ENCODE results near the gene GLCE. TPM values are rescaled to one million over a fixed set of nuclear protein-coding genes. Genes with fewer than 3 reads are reported as not detected.

Gene GLCE
- total and polyA plus RNA-seq, 5 donors = 4.8 to 10.2 (median 8.8) TPM

DNA sequence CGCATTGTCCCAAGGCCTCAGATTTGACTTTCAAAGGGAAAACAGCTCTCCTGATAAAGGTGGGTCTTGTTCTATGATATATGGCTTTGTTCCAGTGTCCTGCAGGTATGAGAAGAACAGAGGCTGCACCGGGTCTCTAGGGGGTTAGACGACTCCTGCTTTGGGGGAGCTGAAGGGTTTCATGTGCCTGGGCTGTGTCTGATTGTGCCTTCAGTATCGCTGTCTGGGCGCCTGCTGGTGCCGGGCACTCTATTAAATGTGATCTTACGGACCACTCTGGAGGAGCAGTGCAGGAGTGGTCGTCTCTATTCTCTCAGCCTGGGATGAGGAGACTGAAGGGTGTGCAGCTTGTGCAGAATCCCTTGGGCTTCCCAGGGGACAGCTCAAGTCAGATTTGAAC, 154.3 kb downstream of the GLCE start:
- Histone ChIP-seq H3K4me1 (ENCODE audit: control insufficient read depth, insufficient read depth, low read length) (no peaks in the 10 kb centered on the region), H3K9me3 (ENCODE audit: control insufficient read depth, low read length) (no peaks in the 10 kb centered on the region), H3K27ac (ENCODE audit: low read length) (no peak overlapping the region), H3K4me3 (ENCODE audit: low read length) (no peak overlapping the region), H3K27me3 (ENCODE audit: control insufficient read depth, insufficient read depth) (no peaks in the 10 kb centered on the region)
- WGBS = 92% methylated on average over 8 of the region's 8 CpGs
- intact Hi-C loops (cut with DNase I) = no loop called here
- DNase-seq = no peak
- ATAC-seq = no peak

DNA sequence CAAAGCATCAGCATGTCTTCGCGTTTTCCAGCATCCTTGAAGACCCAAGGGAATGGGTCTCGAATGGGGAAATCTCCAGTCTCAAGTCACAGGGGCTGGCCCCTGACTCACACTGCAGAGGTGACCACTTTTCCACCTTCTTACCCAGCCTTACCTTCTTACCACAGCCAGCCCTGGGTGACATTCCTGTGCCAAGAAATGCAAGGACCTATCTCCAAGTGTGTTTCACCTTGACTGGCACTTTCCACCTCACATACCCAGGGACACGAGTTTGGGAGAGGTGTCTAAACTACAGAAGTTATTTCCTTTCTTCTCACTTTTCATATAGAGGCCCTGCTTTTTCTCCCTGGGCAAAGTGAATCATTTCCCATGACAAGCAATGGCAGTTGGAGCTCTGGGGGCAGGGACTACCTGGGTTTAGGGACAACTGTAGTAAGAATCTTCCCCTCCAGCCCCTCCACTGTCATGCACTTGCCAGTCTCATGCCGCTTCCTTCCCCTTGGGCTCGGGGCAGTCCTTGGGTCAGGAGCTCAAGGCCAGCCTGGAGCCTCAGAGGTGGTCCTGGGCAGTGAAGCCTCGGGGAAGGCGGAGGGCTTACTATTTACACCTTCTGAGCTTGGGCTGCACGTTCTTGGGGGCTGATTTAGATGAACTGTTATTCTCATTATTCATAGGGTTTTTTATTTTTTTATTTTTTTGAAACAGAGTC, 155.1 kb downstream of the GLCE start:
- no peak overlapping the region for H3K27ac ChIP-seq (ENCODE audit: low read length)

DNA sequence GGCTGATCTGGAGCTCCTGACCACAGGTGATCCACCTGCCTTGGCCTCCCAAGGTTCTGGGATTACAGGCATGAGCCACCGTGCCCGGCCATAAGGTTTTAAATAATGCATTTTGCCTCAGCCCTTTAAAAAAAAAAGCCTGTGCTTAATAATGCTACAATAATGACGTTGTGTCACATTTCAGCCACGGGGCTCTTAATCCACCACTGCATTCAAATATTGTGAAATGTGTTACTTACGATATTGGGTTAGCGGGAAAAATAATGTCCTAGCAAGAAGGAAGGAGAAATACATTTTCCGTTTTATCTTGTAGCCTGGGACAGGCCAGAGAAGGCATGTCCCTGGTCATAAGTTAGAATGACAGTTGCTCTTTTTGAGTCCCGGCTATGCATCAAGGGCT, 155.9 kb downstream of the GLCE start:
- Histone ChIP-seq H3K4me1 (ENCODE audit: control insufficient read depth, insufficient read depth, low read length) (no peaks in the 10 kb centered on the region), H3K27ac (ENCODE audit: low read length) (no peak overlapping the region), H3K4me3 (ENCODE audit: low read length) (no peak overlapping the region), H3K27me3 (ENCODE audit: control insufficient read depth, insufficient read depth) (no peaks in the 10 kb centered on the region), H3K9me3 (ENCODE audit: control insufficient read depth, low read length) (no peaks in the 10 kb centered on the region)
- intact Hi-C loops (cut with DNase I) = no loop called here
- WGBS = 87% methylated on average over 8 of the region's 8 CpGs
- DNase-seq (no peak), ATAC-seq (no peak)

More for the DNA sequence above, 155.1 kb downstream of the GLCE start:
- DNase-seq (no peak), ATAC-seq (no peak)
- intact Hi-C loops (cut with DNase I) = no loop called here
- H3K4me1 ChIP-seq (ENCODE audit: control insufficient read depth, insufficient read depth, low read length) = no peaks in the 10 kb centered on the region
- no peaks in the 10 kb centered on the region for H3K9me3 ChIP-seq (ENCODE audit: control insufficient read depth, low read length)
- H3K4me3 ChIP-seq (ENCODE audit: low read length) = no peak overlapping the region
- no peaks in the 10 kb centered on the region for H3K27me3 ChIP-seq (ENCODE audit: control insufficient read depth, insufficient read depth)
- 81% methylated on average over 9 of the region's 9 CpGs for WGBS

DNA sequence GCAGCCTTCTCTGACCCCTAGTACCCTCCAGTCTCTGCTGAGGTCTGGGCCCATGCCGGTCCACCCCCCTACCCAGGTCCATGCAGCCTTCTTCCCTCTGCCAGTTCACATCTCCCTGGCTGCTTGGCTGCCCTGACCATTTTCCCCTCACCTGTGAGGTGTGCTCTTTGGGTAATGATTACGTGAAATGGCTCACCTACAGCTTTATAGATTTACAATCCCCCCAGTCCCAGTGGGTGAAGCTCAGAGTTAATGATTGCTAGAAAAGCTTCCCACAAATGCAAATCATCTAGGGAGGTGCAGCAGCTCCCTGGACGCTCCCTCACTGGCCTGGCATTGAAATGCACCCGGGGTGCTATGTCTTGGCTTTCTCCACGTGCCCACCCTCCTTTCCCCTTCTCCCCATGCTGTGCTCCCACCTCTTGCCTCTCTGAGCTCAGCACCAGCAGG, 157.0 kb downstream of the GLCE start:
- no peak overlapping the region for H3K27ac ChIP-seq (ENCODE audit: low read length)

DNA sequence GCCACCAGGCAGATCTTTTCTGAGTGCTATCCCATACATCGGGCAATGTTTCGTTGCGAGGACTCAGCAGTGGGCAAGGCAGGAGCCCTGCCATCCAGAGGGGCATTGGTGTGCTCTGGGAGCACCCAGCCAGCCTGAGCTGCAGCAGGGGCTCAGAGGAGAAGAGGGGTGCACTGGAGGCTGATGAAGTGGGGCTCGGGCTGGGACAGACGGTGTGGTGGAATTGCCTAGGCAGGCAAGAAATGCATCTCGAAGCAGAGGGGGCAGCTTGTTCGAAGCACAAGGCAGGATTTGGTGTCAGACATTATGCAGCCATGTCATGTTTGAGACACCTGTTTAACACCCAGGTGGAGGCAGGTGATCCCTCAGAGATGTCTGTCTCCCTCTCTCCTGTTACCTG, 157.6 kb downstream of the GLCE start:
- ATAC-seq (no peak), DNase-seq (no peak)
- H3K9me3 ChIP-seq (ENCODE audit: control insufficient read depth, low read length) = no peaks in the 10 kb centered on the region
- H3K27ac ChIP-seq (ENCODE audit: low read length) = no peak overlapping the region
- no peaks in the 10 kb centered on the region for H3K4me1 ChIP-seq (ENCODE audit: control insufficient read depth, insufficient read depth, low read length)
- WGBS = 97% methylated on average over 7 of the region's 7 CpGs
- no peak overlapping the region for H3K4me3 ChIP-seq (ENCODE audit: low read length)
- H3K27me3 ChIP-seq (ENCODE audit: control insufficient read depth, insufficient read depth) = no peaks in the 10 kb centered on the region
- intact Hi-C loops (cut with DNase I) = no loop called here

More for the DNA sequence above, 157.0 kb downstream of the GLCE start:
- intact Hi-C loops (cut with DNase I) = no loop called here
- Histone ChIP-seq H3K4me1 (ENCODE audit: control insufficient read depth, insufficient read depth, low read length) (no peaks in the 10 kb centered on the region), H3K4me3 (ENCODE audit: low read length) (no peak overlapping the region), H3K9me3 (ENCODE audit: control insufficient read depth, low read length) (no peaks in the 10 kb centered on the region), H3K27me3 (ENCODE audit: control insufficient read depth, insufficient read depth) (no peaks in the 10 kb centered on the region)
- DNase-seq (no peak), ATAC-seq (peak in 1 of 2 donors; percentile 10)
- WGBS = 67% methylated on average over 5 of the region's 5 CpGs

DNA sequence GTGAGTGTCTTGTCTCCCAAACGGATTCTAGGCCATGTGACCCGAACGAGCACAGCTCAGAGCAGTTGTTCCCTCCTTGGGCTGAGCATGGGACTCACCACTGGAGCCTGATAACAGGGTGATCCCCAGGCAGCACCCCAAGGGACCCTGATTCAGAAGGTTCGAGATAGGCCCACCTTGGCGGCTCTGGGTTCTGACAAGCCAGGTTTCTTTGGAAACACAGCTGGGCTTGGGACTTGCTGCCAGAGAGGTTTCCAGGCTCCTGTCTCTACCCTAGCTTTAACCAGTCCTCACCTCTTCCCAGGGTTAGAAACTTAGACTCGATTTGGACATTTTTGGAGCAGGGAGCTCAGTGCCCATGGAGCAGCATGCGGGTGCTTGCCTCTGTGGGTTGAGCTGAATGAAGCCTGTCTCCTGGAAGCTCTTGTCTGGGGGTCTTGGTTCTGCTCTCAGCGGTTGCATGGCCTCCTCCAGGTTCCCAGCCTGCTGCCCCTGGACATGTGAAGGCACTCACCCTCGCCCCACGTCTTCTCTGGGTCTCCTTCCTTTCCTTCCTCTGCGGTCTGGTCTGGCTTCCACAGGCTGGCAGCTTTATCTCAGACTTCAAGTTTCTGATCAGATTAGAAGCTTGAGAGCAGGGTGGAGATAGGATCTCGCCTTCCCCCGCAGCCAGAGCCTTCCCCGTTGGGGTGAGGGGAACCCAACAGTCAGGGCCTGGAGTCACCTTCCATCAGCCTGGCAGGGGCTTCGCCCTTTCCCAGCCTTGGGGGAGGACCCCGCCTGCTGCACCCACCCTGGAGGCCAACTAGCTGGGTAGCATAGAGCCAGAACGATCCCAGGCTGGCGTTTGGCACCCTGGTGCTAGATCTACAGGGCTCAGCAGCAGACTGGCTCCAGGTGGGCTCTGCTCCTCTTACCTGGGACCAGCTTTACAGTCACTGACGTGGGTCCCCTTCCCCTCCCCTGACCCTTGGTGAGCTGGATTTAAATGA, 159.2 kb downstream of the GLCE start:
- no peaks in the 10 kb centered on the region for H3K27me3 ChIP-seq (ENCODE audit: control insufficient read depth, insufficient read depth)
- WGBS = 77% methylated on average over 19 of the region's 19 CpGs
- no peaks in the 10 kb centered on the region for H3K4me1 ChIP-seq (ENCODE audit: control insufficient read depth, insufficient read depth, low read length)
- ATAC-seq (no peak), DNase-seq (no peak)
- no peak overlapping the region for H3K4me3 ChIP-seq (ENCODE audit: low read length)
- intact Hi-C loops (cut with DNase I) = no loop called here
- no peaks in the 10 kb centered on the region for H3K9me3 ChIP-seq (ENCODE audit: control insufficient read depth, low read length)
- no peak overlapping the region for H3K27ac ChIP-seq (ENCODE audit: low read length)

DNA sequence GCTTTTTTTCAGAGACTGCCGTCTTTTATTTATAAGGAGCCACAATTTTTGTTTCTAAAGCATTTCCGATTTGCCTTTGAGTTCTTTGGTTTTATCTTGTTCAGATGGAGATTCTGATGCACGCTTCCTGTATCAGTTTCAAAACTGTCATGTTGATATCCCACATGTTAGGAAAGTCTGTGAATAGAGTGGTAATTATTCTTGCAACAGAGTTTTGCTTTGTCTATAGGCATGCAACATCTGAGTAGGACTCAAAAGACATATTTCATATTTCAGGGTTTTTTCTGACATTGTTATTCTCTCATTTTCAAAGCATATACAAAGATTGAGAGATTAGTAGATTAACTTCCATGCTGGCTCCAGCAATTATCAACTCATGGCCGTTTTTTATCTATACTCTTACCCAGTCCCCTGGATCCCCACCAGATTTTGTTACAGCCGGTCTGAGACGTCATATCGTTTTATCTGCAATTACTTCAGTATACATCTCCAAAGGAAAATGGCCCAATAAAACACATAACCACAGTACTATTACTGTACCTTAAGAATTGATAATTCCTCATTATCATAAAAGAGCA, 160.6 kb downstream of the GLCE start:
- DNase-seq = no peak
- Histone ChIP-seq H3K9me3 (ENCODE audit: control insufficient read depth, low read length) (no peaks in the 10 kb centered on the region), H3K4me3 (ENCODE audit: low read length) (no peak overlapping the region), H3K27me3 (ENCODE audit: control insufficient read depth, insufficient read depth) (no peaks in the 10 kb centered on the region), H3K4me1 (ENCODE audit: control insufficient read depth, insufficient read depth, low read length) (no peaks in the 10 kb centered on the region), H3K27ac (ENCODE audit: low read length) (no peak overlapping the region)
- intact Hi-C loops (cut with DNase I) = no loop called here
- 27% methylated on average over 7 of the region's 7 CpGs for WGBS
- no peak for ATAC-seq

Other genes starting within 250 kb of the GLCE start
- 10 to 100 TPM in 1 of 4 donors, 1 to 10 TPM in 3; 2.0 to 10.8 (median 7.1) TPM for gene SPESP1, start 230.1 kb upstream of the GLCE start, total RNA-seq
- 4.9 TPM for gene SPESP1, start 230.1 kb upstream of the GLCE start, polyA plus RNA-seq
- under 1 TPM in 3 of 4 donors, not detected in 1; 0.03 to 0.17 (median 0.06) TPM for gene NOX5, start 145.9 kb upstream of the GLCE start, total RNA-seq
- gene NOX5, start 145.9 kb upstream of the GLCE start, polyA plus RNA-seq = 0.09 TPM
- gene PAQR5, start 138.3 kb downstream of the GLCE start, total RNA-seq = 1 to 10 TPM in 2 of 4 donors, under 1 TPM in 2; 0.40 to 3.5 (median 0.89) TPM
- 0.32 TPM for gene PAQR5, start 138.3 kb downstream of the GLCE start, polyA plus RNA-seq